Neural progenitor cell (in vitro differentiated cells): Measurements from ENCODE around the gene RIC1.

Source experiments
- CTCF ChIP-seq: fragments of 200-600 bp; sonication (generic); IDR thresholded peaks from 2 replicates; pipeline ENCODE4 v1.5.1; 2017; ENCODE audit warnings: antibody characterized with exemption, mild to moderate bottlenecking
- EZH2 ChIP-seq: fragments of 200-600 bp; sonication (generic); IDR thresholded peaks from 2 replicates; pipeline ENCODE4 v1.6.1; 2017; ENCODE audit warnings: antibody characterized with exemption, mild to moderate bottlenecking, moderate library complexity

DNA sequence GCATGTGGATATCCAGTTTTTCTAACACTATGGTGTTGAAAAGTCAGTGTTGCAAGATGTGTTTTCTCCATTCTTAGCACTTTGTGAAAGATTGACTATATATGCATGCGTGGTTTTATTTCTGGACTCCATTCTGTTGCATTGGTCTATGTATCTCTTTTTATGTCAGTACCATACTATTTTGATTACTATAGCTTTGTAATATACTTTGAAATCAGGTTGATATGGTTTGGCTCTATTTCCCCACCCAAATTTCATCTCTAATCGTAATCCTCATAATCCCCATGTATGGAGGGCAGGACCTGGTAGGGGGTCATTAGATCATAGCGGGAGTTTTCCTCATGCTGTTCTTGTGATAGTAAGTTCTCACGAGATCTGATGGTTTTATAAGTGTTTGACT lies 6.5 kb downstream of the RIC1 start:
- no peak for TF ChIP-seq CTCF
- TF ChIP-seq EZH2 = no peak
